Measurements from ENCODE around the gene RESF1.
"Not testable (repeated sequence)": the region's sequence is repeated elsewhere in the genome, so short reads cannot be mapped to it uniquely, and the experiment has no call there.

- not testable (repeated sequence) for TF ChIP-seq POLR2A, TAF1, POLR2AphosphoS5 (IDR thresholded peaks at IDR 0.05; ENCODE audit: low read depth, low read length)
Measured at GRCh38 chr12:31948697-31949359, 10.4 kb upstream of the RESF1 start.
